RWPE2 (cell line): ENCODE data around the gene SLAMF6.
A peak's percentile ranks its signal among the peaks of the same experiment; 100 is the strongest.
"Not testable (repeated sequence)": the region's sequence is repeated elsewhere in the genome, so short reads cannot be mapped to it uniquely, and the experiment has no call there.

Source experiments
- ATAC-seq: fragments of 200-7000 bp; cut with Tn5 transposase; 3 replicates; pipeline ENCODE4 v1.9.1; 2021; ENCODE audit warnings: low read depth
- DNase-seq: peaks from one replicate; pipeline ENCODE4 v3.0.0-alpha.2; 2020; ENCODE audit warnings: low spot score
- H3K27ac ChIP-seq: fragments of 450-650 bp; 2 replicates; pipeline ENCODE4 v1.5.1; 2017; ENCODE audit warnings: mild to moderate bottlenecking; ENCODE audit not compliant: poor library complexity, severe bottlenecking
- H3K27me3 ChIP-seq: fragments of 250-450 bp; sonication (Bioruptor Pico); 2 replicates; pipeline ENCODE4 v1.5.1; 2021; ENCODE audit warnings: mild to moderate bottlenecking, moderate library complexity; ENCODE audit not compliant: insufficient read depth, poor library complexity, severe bottlenecking
- H3K36me3 ChIP-seq: fragments of 250-450 bp; sonication (Bioruptor Pico); 2 replicates; pipeline ENCODE4 v1.5.1; 2020; ENCODE audit warnings: low read depth, mild to moderate bottlenecking, moderate library complexity
- H3K4me1 ChIP-seq: fragments of 250-450 bp; sonication (Bioruptor Pico); 2 replicates; pipeline ENCODE4 v1.5.1; 2021; ENCODE audit warnings: mild to moderate bottlenecking, moderate library complexity; ENCODE audit not compliant: insufficient read depth, poor library complexity, severe bottlenecking
- H3K4me3 ChIP-seq: fragments of 250-450 bp; sonication (Bioruptor Pico); 2 replicates; pipeline ENCODE4 v1.5.1; 2021; ENCODE audit warnings: mild to moderate bottlenecking, moderate library complexity; ENCODE audit not compliant: severe bottlenecking
- H3K9me3 ChIP-seq: fragments of 250-450 bp; sonication (Bioruptor Pico); 2 replicates; pipeline ENCODE4 v1.5.1; 2021; ENCODE audit warnings: mild to moderate bottlenecking, moderate library complexity; ENCODE audit not compliant: severe bottlenecking
- TF ChIP-seq, protein P1 (sequence below): fragments of 450-650 bp; IDR thresholded peaks from one replicate; pipeline ENCODE4 v1.5.1; 2017; ENCODE audit warnings: mild to moderate bottlenecking, moderate library complexity; ENCODE audit not compliant: poor library complexity, severe bottlenecking

Gene SLAMF6

DNA sequence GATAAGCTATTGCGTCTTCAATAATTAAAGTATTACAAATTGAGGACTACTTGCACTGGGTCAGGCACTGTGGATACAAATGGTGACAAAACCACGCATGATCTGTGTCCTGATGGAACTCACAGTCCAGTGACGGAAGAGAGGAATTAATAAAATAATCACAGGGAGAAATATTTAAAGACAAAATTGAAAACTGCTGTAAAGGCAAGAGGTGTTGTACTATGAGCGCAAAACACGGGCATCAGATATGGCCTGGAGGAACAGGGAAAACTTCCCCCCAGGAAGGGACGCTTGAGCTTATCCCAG, 16.6 kb upstream of the SLAMF6 start:
- H3K9me3 ChIP-seq, result peaks cover 3% of the 10 kb centered on the region
- no peaks in the 10 kb centered on the region for H3K36me3 ChIP-seq
- ATAC-seq, result no peak
- H3K27ac ChIP-seq, result no peak overlapping the region
- no peak for DNase-seq
- no peaks in the 10 kb centered on the region for H3K27me3 ChIP-seq
- H3K4me3 ChIP-seq, result no peak overlapping the region
- TF ChIP-seq, protein P1, sequence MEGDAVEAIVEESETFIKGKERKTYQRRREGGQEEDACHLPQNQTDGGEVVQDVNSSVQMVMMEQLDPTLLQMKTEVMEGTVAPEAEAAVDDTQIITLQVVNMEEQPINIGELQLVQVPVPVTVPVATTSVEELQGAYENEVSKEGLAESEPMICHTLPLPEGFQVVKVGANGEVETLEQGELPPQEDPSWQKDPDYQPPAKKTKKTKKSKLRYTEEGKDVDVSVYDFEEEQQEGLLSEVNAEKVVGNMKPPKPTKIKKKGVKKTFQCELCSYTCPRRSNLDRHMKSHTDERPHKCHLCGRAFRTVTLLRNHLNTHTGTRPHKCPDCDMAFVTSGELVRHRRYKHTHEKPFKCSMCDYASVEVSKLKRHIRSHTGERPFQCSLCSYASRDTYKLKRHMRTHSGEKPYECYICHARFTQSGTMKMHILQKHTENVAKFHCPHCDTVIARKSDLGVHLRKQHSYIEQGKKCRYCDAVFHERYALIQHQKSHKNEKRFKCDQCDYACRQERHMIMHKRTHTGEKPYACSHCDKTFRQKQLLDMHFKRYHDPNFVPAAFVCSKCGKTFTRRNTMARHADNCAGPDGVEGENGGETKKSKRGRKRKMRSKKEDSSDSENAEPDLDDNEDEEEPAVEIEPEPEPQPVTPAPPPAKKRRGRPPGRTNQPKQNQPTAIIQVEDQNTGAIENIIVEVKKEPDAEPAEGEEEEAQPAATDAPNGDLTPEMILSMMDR, result no peak
- H3K4me1 ChIP-seq, result peaks cover 7% of the 10 kb centered on the region

DNA sequence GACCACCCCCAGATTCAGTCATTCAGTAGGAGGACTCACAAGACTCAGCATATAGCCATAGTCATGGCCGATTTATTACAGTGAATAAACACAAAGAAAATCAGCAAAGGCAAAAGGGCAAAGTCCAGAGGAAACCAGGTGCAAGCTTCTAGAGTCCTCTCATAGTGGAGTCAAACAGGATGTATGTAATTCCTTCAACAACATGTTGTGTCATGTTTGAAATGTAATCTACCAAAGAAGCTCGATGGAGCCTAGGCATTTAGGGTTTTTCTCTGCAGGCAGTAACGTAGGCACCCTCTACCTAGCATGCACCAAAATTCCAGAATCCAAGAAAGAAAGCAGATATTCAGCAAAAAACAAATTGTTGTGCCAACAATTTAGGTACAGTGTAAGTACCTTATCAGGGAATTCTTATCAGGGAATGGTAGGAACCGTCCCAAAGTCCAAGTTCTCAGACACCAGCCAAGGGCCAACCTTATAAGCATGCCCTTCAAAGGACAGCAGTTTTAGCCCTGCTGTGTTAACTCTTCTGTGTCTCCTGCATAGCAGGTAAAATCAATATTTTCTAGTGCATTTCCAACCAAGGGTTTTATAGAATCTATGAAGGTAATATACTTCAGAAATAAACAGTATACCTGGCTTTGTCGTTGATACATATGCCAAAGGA, 16.1 kb upstream of the SLAMF6 start:
- TF ChIP-seq, protein P1, result no peak
- H3K9me3 ChIP-seq, result peaks cover 8% of the 10 kb centered on the region
- no peak overlapping the region for H3K4me3 ChIP-seq
- peak; percentile 38; the same call in 1 of the 3 replicates for ATAC-seq
- H3K36me3 ChIP-seq, result no peaks in the 10 kb centered on the region
- no peak for DNase-seq
- H3K4me1 ChIP-seq, result peaks cover 7% of the 10 kb centered on the region
- H3K27ac ChIP-seq, result no peak overlapping the region
- H3K27me3 ChIP-seq, result no peaks in the 10 kb centered on the region

DNA sequence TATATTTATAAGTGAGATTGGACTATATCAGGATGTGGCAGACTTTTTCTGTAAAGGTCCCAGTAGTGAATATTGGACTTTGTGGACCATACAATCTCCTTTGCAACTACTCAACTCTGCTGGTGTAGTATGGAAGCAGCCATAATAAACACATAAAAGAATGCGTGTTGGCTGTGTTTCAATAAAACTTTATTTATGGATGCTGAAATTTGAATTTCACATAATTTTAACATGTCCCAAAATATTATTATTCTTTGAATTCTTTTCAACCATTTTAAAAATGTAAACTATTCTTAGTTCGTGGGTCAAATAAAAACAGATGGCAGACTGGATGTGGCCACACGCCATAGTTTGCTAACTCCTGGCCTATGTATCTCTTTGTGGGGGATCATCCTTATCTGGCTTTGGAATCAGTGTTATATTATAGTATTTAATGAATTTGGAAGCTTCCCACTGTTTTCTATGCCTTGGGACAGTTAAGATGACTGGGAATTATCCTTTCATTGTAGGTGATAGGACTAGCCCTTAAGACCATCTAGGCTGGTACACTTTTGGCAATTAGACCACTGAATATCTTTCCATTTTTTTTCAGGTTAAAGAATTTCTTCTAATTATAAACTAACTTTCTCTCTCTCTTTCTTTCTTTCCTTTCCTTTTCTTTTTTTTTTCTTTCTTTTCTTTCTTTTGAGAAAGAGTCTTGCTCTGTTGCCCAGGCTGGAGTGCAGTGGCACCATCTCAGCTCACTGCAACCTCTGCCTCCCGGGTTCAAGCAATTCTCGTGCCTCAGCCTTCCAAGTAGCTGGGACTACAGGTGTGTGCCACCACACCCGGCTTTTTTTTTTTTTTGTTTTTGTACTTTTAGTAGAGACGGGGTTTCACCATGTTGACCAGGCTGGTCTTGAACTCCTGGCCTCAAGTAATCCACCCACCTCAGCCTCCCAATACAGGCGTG, 14.9 kb upstream of the SLAMF6 start:
- DNase-seq (no peak), ATAC-seq (no peak)
- Histone ChIP-seq H3K27ac (no peak overlapping the region), H3K9me3 (peaks cover 12% of the 10 kb centered on the region), H3K36me3 (no peaks in the 10 kb centered on the region), H3K4me3 (no peak overlapping the region), H3K27me3 (no peaks in the 10 kb centered on the region), H3K4me1 (peaks cover 7% of the 10 kb centered on the region)
- TF ChIP-seq, protein P1, result no peak

DNA sequence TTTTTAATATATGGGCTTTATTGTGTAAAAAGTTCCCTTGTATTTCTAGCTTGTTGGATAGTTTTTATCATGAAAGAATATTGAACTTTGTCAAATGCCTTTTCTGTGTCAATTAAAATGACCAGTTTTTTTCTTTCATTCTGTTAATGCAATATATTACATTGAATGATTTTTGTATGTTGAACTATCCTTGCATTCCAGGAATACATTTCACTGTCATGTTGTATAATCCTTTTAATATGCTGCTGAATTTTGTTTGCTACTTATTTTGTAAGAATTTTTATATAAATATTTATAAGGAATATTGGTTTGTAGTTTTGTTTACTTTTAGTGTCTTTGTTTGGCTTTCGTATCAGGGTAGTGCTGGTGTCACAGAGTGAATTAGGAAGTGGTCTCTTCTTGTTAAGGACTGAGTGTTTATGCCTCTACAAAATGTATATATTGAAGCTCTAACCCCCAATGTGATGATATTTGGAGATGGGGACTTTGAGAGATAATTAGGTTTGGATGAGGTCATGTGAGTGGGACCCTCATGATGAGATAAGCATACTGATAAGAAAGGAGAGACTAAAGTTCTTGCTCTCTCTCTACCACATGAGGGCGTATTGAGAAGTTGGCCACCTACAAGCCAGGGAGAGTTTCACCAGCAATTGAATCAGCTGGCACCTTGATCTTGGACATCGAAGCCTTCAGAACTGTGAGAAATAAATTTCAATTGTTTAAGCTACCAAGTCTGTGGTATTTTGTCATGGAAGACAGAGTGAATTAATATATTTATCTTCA, 12.0 kb upstream of the SLAMF6 start:
- Histone ChIP-seq H3K9me3 (peaks cover 12% of the 10 kb centered on the region), H3K27ac (no peak overlapping the region), H3K36me3 (no peaks in the 10 kb centered on the region), H3K4me1 (peaks cover 7% of the 10 kb centered on the region), H3K4me3 (no peak overlapping the region), H3K27me3 (no peaks in the 10 kb centered on the region)
- ATAC-seq (no peak), DNase-seq (no peak)
- TF ChIP-seq, protein P1, result no peak

DNA sequence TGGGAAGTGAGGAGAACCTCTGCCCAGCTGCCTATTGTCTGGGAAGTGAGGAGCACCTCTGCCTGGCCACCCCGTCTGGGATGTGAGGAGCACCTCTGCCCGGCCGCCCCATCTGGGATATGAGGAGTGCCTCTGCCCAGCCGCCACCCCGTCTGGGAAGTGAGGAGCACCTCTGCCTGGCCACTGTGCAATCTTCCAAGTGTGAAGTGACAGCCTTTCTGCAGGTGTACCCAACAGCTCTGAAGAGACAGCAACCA, 9.4 kb upstream of the SLAMF6 start:
- not testable (repeated sequence) for H3K27ac ChIP-seq, H3K4me3 ChIP-seq, DNase-seq, H3K36me3 ChIP-seq, H3K27me3 ChIP-seq, H3K4me1 ChIP-seq, ATAC-seq
- peaks cover 12% of the 10 kb centered on the region for H3K9me3 ChIP-seq

DNA sequence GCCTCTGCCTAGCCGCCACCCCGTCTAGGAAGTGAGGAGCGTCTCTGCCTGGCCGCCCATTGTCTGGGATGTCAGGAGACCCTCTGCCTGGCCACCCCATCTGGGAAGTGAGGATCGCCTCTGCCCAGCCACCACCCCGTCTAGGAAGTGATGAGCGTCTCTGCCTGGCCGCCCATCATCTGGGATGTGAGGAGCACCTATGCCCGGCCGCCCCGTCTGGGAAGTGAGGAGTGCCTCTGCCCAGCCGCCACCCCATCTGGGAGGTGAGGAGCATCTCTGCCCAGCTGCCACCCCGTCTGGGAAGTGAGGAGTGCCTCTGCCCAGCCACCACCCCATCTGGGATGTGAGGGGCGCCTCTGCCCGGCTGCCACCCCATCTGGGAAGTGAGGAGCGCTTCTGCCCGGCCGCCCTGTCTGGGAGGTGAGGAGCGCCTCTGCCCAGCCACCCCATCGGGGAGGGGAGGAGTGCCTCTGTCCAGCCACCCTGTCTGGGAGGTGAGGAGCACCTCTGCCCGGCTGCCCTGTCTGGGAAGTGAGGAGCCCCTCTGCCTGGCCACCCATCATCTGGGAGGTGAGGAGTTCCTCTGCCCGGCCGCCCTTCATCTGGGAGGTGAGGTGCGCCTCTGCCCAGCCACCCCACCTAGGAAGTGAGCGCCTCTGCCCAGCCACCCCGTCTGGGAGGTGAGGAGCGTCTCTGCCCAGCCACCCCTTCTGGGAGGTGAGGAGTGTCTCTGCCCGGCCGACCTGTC, 8.9 kb upstream of the SLAMF6 start:
- H3K9me3 ChIP-seq, result peaks cover 12% of the 10 kb centered on the region

DNA sequence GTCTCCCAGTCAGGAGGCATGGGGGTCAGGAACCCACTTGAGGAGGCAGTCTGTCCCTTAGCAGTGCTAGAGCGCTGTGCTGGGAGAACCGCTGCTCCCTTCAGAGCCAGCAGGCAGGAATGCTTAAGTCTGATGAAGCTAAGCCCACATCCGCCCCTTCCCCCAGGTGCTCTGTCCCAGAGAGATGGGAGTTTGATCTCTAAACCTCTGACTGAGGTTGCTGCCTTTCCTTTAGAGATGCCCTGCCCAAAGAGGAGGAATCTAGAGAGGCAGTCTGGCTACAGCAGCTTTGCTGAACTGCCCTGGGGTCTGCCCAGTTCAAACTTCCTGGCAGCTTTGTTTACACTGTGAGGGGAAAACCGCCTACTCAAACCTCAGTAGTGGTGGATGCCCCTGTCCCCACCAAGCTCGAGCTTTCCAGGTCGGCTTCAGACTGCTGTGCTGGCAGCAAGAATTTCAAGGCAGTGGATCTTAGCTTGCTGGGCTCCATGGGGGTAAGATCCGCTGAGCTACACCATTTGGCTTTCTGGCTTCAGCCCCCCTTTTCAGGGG, 6.4 kb upstream of the SLAMF6 start:
- not testable (repeated sequence) for H3K4me1 ChIP-seq, H3K4me3 ChIP-seq, DNase-seq, H3K36me3 ChIP-seq, H3K27ac ChIP-seq, H3K9me3 ChIP-seq, ATAC-seq, H3K27me3 ChIP-seq

More for the DNA sequence above, 8.9 kb upstream of the SLAMF6 start:
- not testable (repeated sequence) for H3K27ac ChIP-seq, H3K36me3 ChIP-seq, DNase-seq, H3K4me3 ChIP-seq, H3K4me1 ChIP-seq, H3K27me3 ChIP-seq, ATAC-seq
